Mesenchymal stem cell (in vitro differentiated cells and primary cell): ENCODE data around the gene CADM1.

Source experiments
- DNase-seq: peaks from one replicate; pipeline ENCODE4 v3.0.0-alpha.2; 2013
- H2AFZ ChIP-seq: one replicate; pipeline ENCODE4 v1.6.1; 2013; ENCODE audit warnings: low read depth, mild to moderate bottlenecking, control low read depth, inconsistent platforms, low read length, moderate library complexity
- H2AK5ac ChIP-seq: 2 replicates; pipeline ENCODE4 v1.6.1; 2013; ENCODE audit warnings: low read length, moderate library complexity, mild to moderate bottlenecking, inconsistent platforms; ENCODE audit not compliant: severe bottlenecking
- H2BK120ac ChIP-seq: one replicate; pipeline ENCODE4 v1.6.1; 2013; ENCODE audit warnings: low read depth, mild to moderate bottlenecking, inconsistent platforms, low read length, moderate library complexity
- H2BK12ac ChIP-seq, 2 experiments: one replicate each; pipeline ENCODE4 v1.6.1; 2013; ENCODE audit warnings: inconsistent platforms in 2 of 2, low read length in 2 of 2, mild to moderate bottlenecking in 2 of 2, moderate library complexity in 2 of 2, control low read depth in 1 of 2
- H2BK15ac ChIP-seq: one replicate; pipeline ENCODE4 v1.6.1; 2013; ENCODE audit warnings: mild to moderate bottlenecking, low read depth, inconsistent platforms; ENCODE audit not compliant: poor library complexity, severe bottlenecking
- H2BK5ac ChIP-seq: 2 replicates; pipeline ENCODE4 v1.6.1; 2013; ENCODE audit warnings: low read depth, mild to moderate bottlenecking, low read length, control low read depth, inconsistent platforms; ENCODE audit not compliant: poor library complexity, severe bottlenecking
- H3K14ac ChIP-seq, 2 experiments: one replicate each; pipeline ENCODE4 v1.6.1; 2013; ENCODE audit warnings: inconsistent platforms in 2 of 2, low read length in 2 of 2, control low read depth in 1 of 2, mild to moderate bottlenecking in 1 of 2, moderate library complexity in 1 of 2
- H3K18ac ChIP-seq, 2 experiments: one replicate each; pipeline ENCODE4 v1.6.1; 2013; ENCODE audit warnings: inconsistent platforms in 2 of 2, low read length in 2 of 2, control low read depth in 1 of 2, low read depth in 1 of 2, mild to moderate bottlenecking in 1 of 2
- H3K23ac ChIP-seq, 2 experiments: one replicate each; pipeline ENCODE4 v1.6.1; 2013; ENCODE audit warnings: inconsistent platforms in 2 of 2, low read length in 2 of 2, mild to moderate bottlenecking in 2 of 2, moderate library complexity in 2 of 2, control low read depth in 1 of 2
- H3K27ac ChIP-seq: 2 replicates; pipeline ENCODE4 v1.5.1; 2013; ENCODE audit warnings: mild to moderate bottlenecking, moderate library complexity, low read length, control low read depth, inconsistent platforms; ENCODE audit not compliant: poor library complexity, severe bottlenecking
- H3K27me3 ChIP-seq, 2 experiments: 2 replicates each; pipeline versions ENCODE4 v1.6.1 to v1.7.0; 2013; ENCODE audit warnings: low read length in 2 of 2, mild to moderate bottlenecking in 2 of 2, moderate library complexity in 2 of 2, control low read depth in 1 of 2, inconsistent platforms in 1 of 2; ENCODE audit not compliant: control insufficient read depth in 1 of 2, insufficient read depth in 1 of 2
- H3K36me3 ChIP-seq, 2 experiments: 2 replicates each; pipeline versions ENCODE4 v1.6.1 to v1.7.0; 2013; ENCODE audit warnings: low read length in 2 of 2, control low read depth in 1 of 2, inconsistent platforms in 1 of 2, low read depth in 1 of 2, mild to moderate bottlenecking in 1 of 2; ENCODE audit not compliant: insufficient read depth in 2 of 2, control insufficient read depth in 1 of 2
- H3K4ac ChIP-seq, 2 experiments: one replicate each; pipeline ENCODE4 v1.6.1; 2013; ENCODE audit warnings: inconsistent platforms in 2 of 2, low read length in 2 of 2, mild to moderate bottlenecking in 2 of 2, moderate library complexity in 2 of 2, control low read depth in 1 of 2, low read depth in 1 of 2
- H3K4me1 ChIP-seq: 2 replicates; pipeline ENCODE4 v1.6.1; 2013; ENCODE audit warnings: low read depth, low read length, control low read depth; ENCODE audit not compliant: control insufficient read depth, insufficient read depth
- H3K4me2 ChIP-seq: 2 replicates; pipeline ENCODE4 v1.6.1; 2013; ENCODE audit warnings: low read length, mild to moderate bottlenecking, inconsistent platforms; ENCODE audit not compliant: poor library complexity, severe bottlenecking
- H3K4me3 ChIP-seq, 2 experiments: 2 replicates each; pipeline versions ENCODE4 v1.5.1 to v1.7.0; 2013; ENCODE audit warnings: low read length in 2 of 2, mild to moderate bottlenecking in 2 of 2, control low read depth in 1 of 2, low read depth in 1 of 2; ENCODE audit not compliant: insufficient read depth in 1 of 2
- H3K79me1 ChIP-seq: replicated peaks from 2 replicates; pipeline ENCODE4 v1.6.1; 2013; ENCODE audit warnings: mild to moderate bottlenecking, control low read depth, low read length, inconsistent platforms; ENCODE audit not compliant: poor library complexity, severe bottlenecking
- H3K9ac ChIP-seq: 2 replicates; pipeline ENCODE4 v1.7.0; 2013; ENCODE audit warnings: mild to moderate bottlenecking, low read length, moderate library complexity
- H3K9me3 ChIP-seq: 2 replicates; pipeline ENCODE4 v1.7.0; 2013; ENCODE audit warnings: mild to moderate bottlenecking, low read length; ENCODE audit not compliant: control insufficient read depth
- H4K8ac ChIP-seq: one replicate; pipeline ENCODE4 v1.6.1; 2013; ENCODE audit warnings: inconsistent platforms, mild to moderate bottlenecking, low read length, moderate library complexity
- H4K91ac ChIP-seq: one replicate; pipeline ENCODE4 v1.6.1; 2013; ENCODE audit warnings: mild to moderate bottlenecking, low read length, inconsistent platforms
- WGBS: methylation state at CpG from one replicate; pipeline ENCODE4 v1.1.7; 2013; ENCODE audit warnings: mixed read lengths; 5-methylcytosine and 5-hydroxymethylcytosine counted together

Gene CADM1

DNA sequence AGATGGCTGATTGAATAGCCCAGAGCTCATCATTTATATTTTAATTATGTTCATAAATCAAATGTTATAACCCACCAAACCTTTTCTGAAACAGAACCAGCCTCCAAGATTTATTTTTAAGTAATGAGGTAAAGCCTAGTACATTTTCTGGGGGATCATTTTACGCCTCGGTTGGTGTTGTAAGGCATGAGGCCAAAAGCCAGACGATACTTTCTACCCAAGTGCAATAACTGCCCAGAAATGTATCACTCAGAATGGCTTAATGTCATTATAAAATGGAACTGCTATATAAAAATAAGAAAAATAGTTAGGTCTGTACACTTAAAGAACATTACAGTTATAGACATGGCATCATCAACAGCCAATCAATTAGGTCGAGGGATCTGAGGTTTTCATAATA, 283.3 kb downstream of the CADM1 start:
- H2BK120ac ChIP-seq: no peak overlapping the region
- no peak overlapping the region for H3K27ac ChIP-seq
- no peak overlapping the region for H3K4ac ChIP-seq
- DNase-seq: no peak
- H3K27me3 ChIP-seq: no peaks in the 10 kb centered on the region
- no peak overlapping the region for H3K9ac ChIP-seq
- peaks cover 5% of the 10 kb centered on the region for H3K4me1 ChIP-seq
- H3K18ac ChIP-seq: no peak overlapping the region
- no peak overlapping the region for H3K14ac ChIP-seq
- H3K4me3 ChIP-seq: no peak overlapping the region
- no peak overlapping the region for H3K4me2 ChIP-seq
- no peak overlapping the region for H2BK12ac ChIP-seq
- H3K23ac ChIP-seq: no peak overlapping the region
- no peak overlapping the region for H2AFZ ChIP-seq
- H2AK5ac ChIP-seq: no peak overlapping the region
- WGBS: 100% methylated on average over 2 of the region's 4 CpGs
- H3K79me1 ChIP-seq: peaks cover 10% of the 10 kb centered on the region
- H2BK15ac ChIP-seq: no peak overlapping the region
- no peak overlapping the region for H2BK5ac ChIP-seq
- H4K91ac ChIP-seq: no peak overlapping the region
- no peak overlapping the region for H4K8ac ChIP-seq
- H3K36me3 ChIP-seq: no peaks in the 10 kb centered on the region
- H3K9me3 ChIP-seq: no peaks in the 10 kb centered on the region

DNA sequence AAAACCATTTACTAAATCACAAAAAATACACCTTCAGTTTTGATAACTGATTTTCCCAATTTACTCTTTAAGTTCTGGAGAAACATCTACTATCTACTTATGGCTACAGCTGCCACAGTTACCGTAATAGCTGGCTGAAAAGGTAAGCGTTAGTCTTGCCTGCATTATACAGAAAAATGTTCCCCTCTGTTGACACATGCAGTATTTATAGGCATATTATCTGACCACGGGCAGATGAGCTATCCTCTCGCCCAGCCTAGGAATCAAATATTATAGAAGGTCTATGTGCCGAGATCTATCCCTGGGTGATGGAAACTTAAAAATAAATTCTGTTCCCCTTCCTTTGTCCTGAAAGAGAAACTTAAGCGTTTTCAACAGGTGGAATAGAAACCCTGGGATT, 283.8 kb downstream of the CADM1 start:
- Histone ChIP-seq H2AK5ac (peak overlapping the region; percentile 49), H3K23ac (no peak overlapping the region), H3K4me1 (peaks cover 5% of the 10 kb centered on the region), H2BK12ac (no peak overlapping the region), H3K4me2 (no peak overlapping the region), H3K9ac (no peak overlapping the region), H3K27me3 (no peaks in the 10 kb centered on the region), H2BK5ac (no peak overlapping the region), H3K27ac (no peak overlapping the region), H4K8ac (no peak overlapping the region), H3K18ac (no peak overlapping the region), H3K4me3 (no peak overlapping the region), H3K4ac (no peak overlapping the region), H3K14ac (no peak overlapping the region), H3K36me3 (peaks cover 0 to under 1% of the 10 kb centered on the region in 2 experiments), H2BK120ac (no peak overlapping the region), H3K79me1 (peaks cover 10% of the 10 kb centered on the region), H2AFZ (no peak overlapping the region), H2BK15ac (no peak overlapping the region), H3K9me3 (no peaks in the 10 kb centered on the region), H4K91ac (no peak overlapping the region)
- DNase-seq: no peak
- 95% methylated on average over 6 of the region's 6 CpGs for WGBS

DNA sequence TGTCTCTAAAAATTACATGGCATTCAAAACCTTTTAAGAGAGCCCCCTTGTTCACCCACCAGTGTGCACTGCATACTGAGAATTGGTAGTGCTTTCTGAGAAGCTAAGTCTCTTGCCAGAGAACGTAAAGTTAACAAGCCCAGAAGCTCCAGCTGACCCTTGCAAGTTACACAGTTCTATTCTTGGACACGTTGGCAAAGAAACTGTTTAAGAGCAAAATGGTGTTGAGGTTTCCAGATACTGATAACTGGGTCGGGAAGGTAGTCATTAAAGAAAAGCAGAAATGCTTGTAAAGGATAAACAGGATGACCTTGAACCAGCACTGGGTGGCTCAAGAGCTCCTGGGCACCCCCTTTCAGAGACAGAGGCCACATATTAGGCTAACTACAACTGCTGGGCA, 284.8 kb downstream of the CADM1 start:
- 75% methylated on average over 3 of the region's 3 CpGs for WGBS
- H3K4me1 ChIP-seq: peaks cover 7% of the 10 kb centered on the region
- no peak for DNase-seq

DNA sequence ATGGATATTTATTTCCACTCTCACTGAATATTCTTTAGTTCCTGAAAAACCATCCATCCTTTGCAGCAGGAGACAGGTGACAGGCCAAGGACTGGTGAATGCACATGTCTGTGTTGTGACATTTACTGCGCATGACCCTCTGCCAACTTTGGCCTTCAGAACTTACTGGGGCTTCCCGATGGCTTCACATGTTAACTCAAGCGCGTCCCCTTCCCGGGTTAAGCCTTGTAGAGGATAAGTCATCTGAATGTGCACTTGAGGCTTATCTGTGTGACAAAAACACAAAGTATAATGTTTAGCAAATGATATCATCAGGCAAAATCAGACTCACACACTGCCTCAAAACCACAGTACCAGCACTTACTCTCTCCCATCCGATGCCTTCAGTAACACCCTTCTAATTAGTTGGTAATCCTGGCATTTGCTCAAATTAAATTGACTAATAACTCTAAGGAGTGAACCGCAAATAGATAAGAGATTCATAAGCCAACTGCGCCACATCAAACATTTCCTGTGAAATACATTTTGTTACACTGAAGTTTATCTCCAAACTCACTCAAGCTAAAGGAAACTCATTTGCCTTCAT, 286.4 kb downstream of the CADM1 start:
- no peak overlapping the region for H4K91ac ChIP-seq
- no peak overlapping the region for H4K8ac ChIP-seq
- H2BK12ac ChIP-seq: no peak overlapping the region
- H2BK5ac ChIP-seq: no peak overlapping the region
- H3K23ac ChIP-seq: no peak overlapping the region
- H3K4me2 ChIP-seq: no peak overlapping the region
- H3K4me3 ChIP-seq: no peak overlapping the region
- no peaks in the 10 kb centered on the region for H3K9me3 ChIP-seq
- peaks cover 4% of the 10 kb centered on the region for H3K79me1 ChIP-seq
- H3K4ac ChIP-seq: no peak overlapping the region
- no peak overlapping the region for H2AFZ ChIP-seq
- H2BK120ac ChIP-seq: no peak overlapping the region
- no peaks in the 10 kb centered on the region for H3K27me3 ChIP-seq
- H2AK5ac ChIP-seq: no peak overlapping the region
- H3K36me3 ChIP-seq: peaks cover 0 to 9% of the 10 kb centered on the region in 2 experiments
- H3K27ac ChIP-seq: no peak overlapping the region
- DNase-seq: no peak
- H3K9ac ChIP-seq: no peak overlapping the region
- no peak overlapping the region for H3K14ac ChIP-seq
- H3K4me1 ChIP-seq: peaks cover 7% of the 10 kb centered on the region
- H2BK15ac ChIP-seq: no peak overlapping the region
- H3K18ac ChIP-seq: no peak overlapping the region
- WGBS: 79% methylated on average over 5 of the region's 8 CpGs

More for the DNA sequence above, 284.8 kb downstream of the CADM1 start:
- H3K36me3 ChIP-seq: peaks cover 0 to 6% of the 10 kb centered on the region in 2 experiments
- H2BK12ac ChIP-seq: no peak overlapping the region
- no peak overlapping the region for H4K91ac ChIP-seq
- H3K14ac ChIP-seq: no peak overlapping the region
- no peak overlapping the region for H3K4me3 ChIP-seq
- no peak overlapping the region for H3K4ac ChIP-seq
- no peak overlapping the region for H2BK120ac ChIP-seq
- no peaks in the 10 kb centered on the region for H3K9me3 ChIP-seq
- no peak overlapping the region for H3K9ac ChIP-seq
- H4K8ac ChIP-seq: no peak overlapping the region
- H2BK15ac ChIP-seq: no peak overlapping the region
- no peak overlapping the region for H2BK5ac ChIP-seq
- H2AFZ ChIP-seq: no peak overlapping the region
- H3K27me3 ChIP-seq: no peaks in the 10 kb centered on the region
- peak overlapping the region; percentile 23 for H2AK5ac ChIP-seq
- no peak overlapping the region for H3K27ac ChIP-seq
- H3K18ac ChIP-seq: no peak overlapping the region
- no peak overlapping the region for H3K4me2 ChIP-seq
- no peak overlapping the region for H3K23ac ChIP-seq
- peaks cover 4% of the 10 kb centered on the region for H3K79me1 ChIP-seq
